ENCODE results near the gene GAPDH.

GRCh38 chr12:6528539-6529235 is 5.6 kb upstream of the GAPDH start:
- TF ChIP-seq POLR2A (IDR thresholded peaks at IDR 0.05) (no peak), CTCF (IDR thresholded peaks at IDR 0.05) (no peak)
